Measurements from ENCODE around the gene NIT1.

The NIT1 gene

GRCh38 chr1:161131523-161132409 is 13.9 kb downstream of the NIT1 start:
- peak overlapping the region; percentile 90 for H2AFZ ChIP-seq (ENCODE audit: low read depth, low read length, severe bottlenecking)
- H3K9me2 ChIP-seq (replicated peaks; ENCODE audit: insufficient read depth, low read length) = no peaks in the 10 kb centered on the region
- H4K20me1 ChIP-seq (ENCODE audit: low read depth, low read length) = no peaks in the 10 kb centered on the region
- H3K4me3 ChIP-seq (ENCODE audit: insufficient read depth, low read length, poor library complexity, severe bottlenecking) = peak overlapping the region; percentile 92
- H3K9ac ChIP-seq (ENCODE audit: low read length) = peak overlapping the region; percentile 83
- H3K36me3 ChIP-seq (ENCODE audit: low read length) = no peaks in the 10 kb centered on the region; the same call in 1 of the 2 replicates
- TF ChIP-seq EZH2phosphoT487 (conservative IDR thresholded peaks at IDR 0.05; ENCODE audit: low read length) (no peak), CTCF (IDR thresholded peaks at IDR 0.05; ENCODE audit: insufficient read depth, low read length, poor library complexity, severe bottlenecking) (no peak)
- H3K27me3 ChIP-seq (ENCODE audit: low read length) = no peaks in the 10 kb centered on the region
- H3F3A ChIP-seq (ENCODE audit: insufficient read depth) = peaks cover 20% of the 10 kb centered on the region
- peak overlapping the region; percentile 64 for H3K27ac ChIP-seq (ENCODE audit: low read depth, low read length)
- H3K4me2 ChIP-seq (ENCODE audit: low read depth, low read length, poor library complexity, severe bottlenecking) = peak overlapping the region; percentile 92
- H3K9me3 ChIP-seq (ENCODE audit: insufficient read depth, low read length) = no peaks in the 10 kb centered on the region
- H3K79me2 ChIP-seq (ENCODE audit: insufficient read depth, low read length) = peaks cover 23% of the 10 kb centered on the region

- Histone ChIP-seq H3K9ac (ENCODE audit: low read length) (peak within 1 kb of the TSS; percentile 83), H3K4me3 (ENCODE audit: insufficient read depth, low read length, poor library complexity, severe bottlenecking) (peak within 1 kb of the TSS; percentile 92), H3K27me3 (ENCODE audit: low read length) (no peaks in the 10 kb centered on the region), H3F3A (ENCODE audit: insufficient read depth) (peaks cover 20% of the 10 kb centered on the region), H3K4me2 (ENCODE audit: low read depth, low read length, poor library complexity, severe bottlenecking) (peak within 1 kb of the TSS; percentile 92), H3K9me2 (replicated peaks; ENCODE audit: insufficient read depth, low read length) (no peaks in the 10 kb centered on the region), H3K79me2 (ENCODE audit: insufficient read depth, low read length) (peaks cover 19% of the 10 kb centered on the region), H4K20me1 (ENCODE audit: low read depth, low read length) (no peaks in the 10 kb centered on the region), H3K36me3 (ENCODE audit: low read length) (no peaks in the 10 kb centered on the region; the same call in 1 of the 2 replicates), H3K27ac (ENCODE audit: low read depth, low read length) (peak within 1 kb of the TSS; percentile 64), H2AFZ (ENCODE audit: low read depth, low read length, severe bottlenecking) (peak within 1 kb of the TSS; percentile 90), H3K9me3 (ENCODE audit: insufficient read depth, low read length) (no peaks in the 10 kb centered on the region)
- TF ChIP-seq EZH2phosphoT487 (conservative IDR thresholded peaks at IDR 0.05; ENCODE audit: low read length) (no peak), CTCF (IDR thresholded peaks at IDR 0.05; ENCODE audit: insufficient read depth, low read length, poor library complexity, severe bottlenecking) (no peak)
Observed at GRCh38 chr1:161132410-161133219, 14.7 kb downstream of the NIT1 start, which contains the start of gene DEDD. Gene DEDD (minus strand): TSS chr1:161132667. CDS start chr1:161124462, 8,205 bp downstream.

DNA sequence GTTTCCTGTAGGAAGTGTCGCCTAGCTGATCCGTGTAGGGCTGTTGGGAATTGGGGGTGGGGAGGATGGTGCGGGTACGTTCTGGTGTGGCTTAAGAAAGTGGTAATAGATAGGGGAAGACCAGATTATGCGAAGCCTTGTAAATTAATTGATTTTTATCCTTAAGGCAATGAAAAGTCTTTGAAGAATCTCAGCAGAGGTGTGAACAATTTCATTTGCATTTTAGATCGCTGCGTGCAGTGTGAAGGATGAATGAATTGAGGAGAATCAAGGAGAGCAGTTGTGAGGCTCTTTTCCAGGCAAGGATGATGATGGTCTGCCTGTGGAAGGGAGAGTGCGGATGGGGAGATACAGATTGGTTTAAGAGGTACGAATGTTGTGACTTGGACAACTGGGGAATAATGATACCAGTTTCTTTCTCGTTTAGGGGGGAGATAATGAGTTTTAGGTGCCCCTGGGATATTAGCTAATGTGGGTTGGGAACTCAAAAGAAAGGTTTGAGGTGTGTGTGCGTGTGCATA is 15.4 kb downstream of the NIT1 start:
- H3K4me3 ChIP-seq (ENCODE audit: insufficient read depth, low read length, poor library complexity, severe bottlenecking) = peak overlapping the region; percentile 92
- H3K4me2 ChIP-seq (ENCODE audit: low read depth, low read length, poor library complexity, severe bottlenecking) = peak overlapping the region; percentile 92
- TF ChIP-seq CTCF (IDR thresholded peaks at IDR 0.05; ENCODE audit: insufficient read depth, low read length, poor library complexity, severe bottlenecking) (no peak), EZH2phosphoT487 (conservative IDR thresholded peaks at IDR 0.05; ENCODE audit: low read length) (no peak)
- peak overlapping the region; percentile 90 for H2AFZ ChIP-seq (ENCODE audit: low read depth, low read length, severe bottlenecking)
- H3K27me3 ChIP-seq (ENCODE audit: low read length) = no peaks in the 10 kb centered on the region
- peak overlapping the region; percentile 83 for H3K9ac ChIP-seq (ENCODE audit: low read length)
- no peaks in the 10 kb centered on the region for H3K9me3 ChIP-seq (ENCODE audit: insufficient read depth, low read length)
- no peaks in the 10 kb centered on the region for H3K9me2 ChIP-seq (replicated peaks; ENCODE audit: insufficient read depth, low read length)
- H3F3A ChIP-seq (ENCODE audit: insufficient read depth) = peaks cover 25% of the 10 kb centered on the region
- no peaks in the 10 kb centered on the region for H4K20me1 ChIP-seq (ENCODE audit: low read depth, low read length)
- peaks cover 19% of the 10 kb centered on the region for H3K79me2 ChIP-seq (ENCODE audit: insufficient read depth, low read length)
- peak overlapping the region; percentile 64 for H3K27ac ChIP-seq (ENCODE audit: low read depth, low read length)
- no peaks in the 10 kb centered on the region for H3K36me3 ChIP-seq (ENCODE audit: low read length)
